HepG2 (cell line): ENCODE measurements around the gene OBSL1. TPM values are rescaled to one million over a fixed set of nuclear protein-coding genes. Genes with fewer than 3 reads are reported as not detected.

ENCODE experiments used
- ASH2L ChIP-seq: fragments of 300-600, 200-600 bp; sonication (generic); IDR thresholded peaks from 2 replicates; pipeline ENCODE4 v1.7.0; 2017; ENCODE audit warnings: low read depth, mild to moderate bottlenecking, moderate library complexity, mixed read lengths, low read length; ENCODE audit not compliant: insufficient read length
- CENPX ChIP-seq: sonication (generic); formaldehyde crosslinking; IDR thresholded peaks from 2 replicates; pipeline ENCODE4 v1.9.0; 2021; ENCODE audit warnings: mild to moderate bottlenecking, missing genetic modification reagents, moderate library complexity
- DNMT1 ChIP-seq: sonication (generic); formaldehyde crosslinking; IDR thresholded peaks from 2 replicates; pipeline ENCODE4 v1.5.1; 2020; ENCODE audit warnings: mild to moderate bottlenecking, missing genetic modification reagents
- FOXA1 ChIP-seq, 2 experiments: fragments of 450-650 bp in 1 of 2; sonication (generic) in 1 of 2; formaldehyde crosslinking in 1 of 2; IDR thresholded peaks; 2 replicates each; pipeline versions ENCODE4 v1.4.0 to v1.6.1; 2016 to 2020; ENCODE audit warnings: missing genetic modification reagents in 1 of 2
- HNRNPH1 ChIP-seq: fragments of 200-400 bp; formaldehyde crosslinking; optimal IDR thresholded peaks from 2 replicates; pipeline ENCODE3; 2017; ENCODE audit warnings: mild to moderate bottlenecking, low read depth, low read length
- IRF2 ChIP-seq: IDR thresholded peaks from 2 replicates; pipeline ENCODE4 v1.6.1; 2018; ENCODE audit warnings: missing genetic modification reagents, missing compliant biosample characterization
- MIER3 ChIP-seq: IDR thresholded peaks from 2 replicates; pipeline ENCODE4 v1.6.1; 2016; ENCODE audit warnings: missing compliant biosample characterization, borderline replicate concordance
- RBAK ChIP-seq: sonication (generic); formaldehyde crosslinking; IDR thresholded peaks from 2 replicates; pipeline ENCODE4 v1.5.1; 2020; ENCODE audit warnings: mild to moderate bottlenecking, missing genetic modification reagents
- SIX1 ChIP-seq: sonication (generic); formaldehyde crosslinking; IDR thresholded peaks from 2 replicates; pipeline ENCODE4 v1.4.0; 2020; ENCODE audit warnings: missing genetic modification reagents, borderline replicate concordance
- SOX5 ChIP-seq: IDR thresholded peaks from 2 replicates; pipeline ENCODE4 v1.6.1; 2016; ENCODE audit warnings: borderline replicate concordance
- SP140L ChIP-seq: sonication (generic); formaldehyde crosslinking; IDR thresholded peaks from 2 replicates; pipeline ENCODE4 v1.4.0; 2020; ENCODE audit warnings: missing genetic modification reagents, borderline replicate concordance
- TSC22D2 ChIP-seq: sonication (generic); formaldehyde crosslinking; IDR thresholded peaks from 2 replicates; pipeline ENCODE4 v1.5.1; 2020; ENCODE audit warnings: missing genetic modification reagents, mild to moderate bottlenecking, borderline replicate concordance
- ZNF230 ChIP-seq: sonication (generic); formaldehyde crosslinking; IDR thresholded peaks from 2 replicates; pipeline ENCODE4 v1.4.0; 2020; ENCODE audit warnings: mild to moderate bottlenecking, missing genetic modification reagents
- ZNF256 ChIP-seq: sonication (generic); formaldehyde crosslinking; conservative IDR thresholded peaks from 2 replicates; pipeline ENCODE4 v1.4.0; 2020; ENCODE audit warnings: missing genetic modification reagents
- ZNF329 ChIP-seq: sonication (generic); formaldehyde crosslinking; IDR thresholded peaks from 2 replicates; pipeline ENCODE4 v1.9.0; 2021; ENCODE audit warnings: low read depth, mild to moderate bottlenecking, missing genetic modification reagents
- ZNF484 ChIP-seq: sonication (generic); formaldehyde crosslinking; IDR thresholded peaks from 2 replicates; pipeline ENCODE4 v1.5.1; 2020; ENCODE audit warnings: mild to moderate bottlenecking, low read depth, missing genetic modification reagents, borderline replicate concordance
- ZNF569 ChIP-seq: sonication (generic); formaldehyde crosslinking; IDR thresholded peaks from 2 replicates; pipeline ENCODE4 v1.5.0; 2020; ENCODE audit warnings: mild to moderate bottlenecking, missing genetic modification reagents, moderate library complexity, borderline replicate concordance
- polyA plus RNA-seq, 8 experiments: library from polyadenylated mRNA; depleted of rRNA in 3 of 8; stranded (reverse) in 7 of 8; unstranded in 1 of 8; fragments of >200 nt; fragmentation: Illumina TruSeq in 4 of 8; extraction: Trizol in 4 of 8; gene quantifications; 2 replicates each; pipeline versions ENCODE4 v1.2.1 to v1.2.3, GENCODE V29; 2011 to 2016; ENCODE audit warnings: low read depth in 4 of 8, missing spikeins in 1 of 8, mixed read lengths in 1 of 8; ENCODE audit not compliant: insufficient read depth in 1 of 8
- total RNA-seq, 5 experiments: library from RNA; depleted of rRNA; stranded (reverse); fragments of >200 nt; fragmentation: Illumina TruSeq; extraction: Trizol; gene quantifications; 2 replicates each; pipeline ENCODE4 v1.2.3, GENCODE V29; 2016; ENCODE audit warnings: low read depth in 1 of 5
- TF ChIP-seq, protein P1 (sequence below): sonication (generic); formaldehyde crosslinking; IDR thresholded peaks from 2 replicates; pipeline ENCODE4 v1.4.0; 2020; ENCODE audit warnings: missing genetic modification reagents
- TF ChIP-seq, protein P2 (sequence below): IDR thresholded peaks from 2 replicates; pipeline ENCODE4 v1.6.1; 2016
- TF ChIP-seq, protein P3 (sequence below): sonication (generic); formaldehyde crosslinking; IDR thresholded peaks from 2 replicates; pipeline ENCODE4 v1.8.1; 2023; ENCODE audit warnings: missing genetic modification reagents, inconsistent platforms, borderline replicate concordance
- TF ChIP-seq, protein P4 (sequence below), 2 experiments: sonication (generic) in 1 of 2; formaldehyde crosslinking in 1 of 2; IDR thresholded peaks; 2 replicates each; pipeline versions ENCODE4 v1.5.1 to v1.6.1; 2011 to 2020; ENCODE audit warnings: borderline replicate concordance in 1 of 2, low read depth in 1 of 2, low read length in 1 of 2, mild to moderate bottlenecking in 1 of 2, missing genetic modification reagents in 1 of 2, moderate library complexity in 1 of 2

OBSL1 gene
- total and polyA plus RNA-seq, 2 of the 13 experiments (the other 11 are each of a cell fraction or from before 2014, with no cell fraction given) = 86.7 to 218 TPM

DNA sequence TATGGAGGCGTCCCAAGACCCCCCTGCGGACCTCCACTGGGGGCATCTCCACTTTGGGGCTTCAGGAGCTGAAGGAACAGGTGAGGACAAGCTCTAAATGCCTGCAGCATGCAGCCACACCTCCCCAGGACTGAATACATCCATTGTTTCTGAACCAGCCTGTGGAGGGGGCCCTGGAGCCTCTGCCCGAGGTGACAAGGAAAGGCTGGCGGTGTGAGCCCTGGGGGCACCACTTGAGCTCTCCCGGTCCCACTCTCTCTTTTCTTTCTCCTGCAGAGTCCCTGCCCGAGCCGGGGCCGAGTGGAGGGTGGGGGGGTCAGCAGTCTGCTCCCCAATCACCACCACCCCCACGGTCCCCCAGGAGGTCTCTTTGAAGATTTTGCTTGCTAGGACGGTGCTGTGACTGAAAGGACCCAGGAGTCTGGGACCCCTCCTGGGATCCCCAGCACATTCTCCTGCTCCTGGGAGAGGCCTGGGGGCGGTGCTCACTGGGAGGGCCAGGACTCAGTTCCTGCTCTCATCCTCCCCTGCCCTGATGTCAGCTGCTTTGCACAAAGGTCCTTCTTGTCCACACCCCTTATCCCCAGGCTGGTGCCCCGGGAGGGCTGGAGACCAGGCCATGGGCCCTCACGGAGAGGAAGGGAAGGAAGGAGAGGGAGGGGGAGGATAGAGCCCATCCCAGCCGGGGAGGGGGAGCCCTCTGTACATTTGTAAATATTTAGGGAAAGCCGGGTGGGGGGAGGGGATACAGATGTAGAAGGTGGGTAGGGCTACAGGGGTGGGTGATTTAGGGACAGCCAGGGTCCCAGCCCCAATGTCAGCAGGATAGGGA is 33.5 kb downstream of the OBSL1 start (continued):
- TF ChIP-seq, protein P1, sequence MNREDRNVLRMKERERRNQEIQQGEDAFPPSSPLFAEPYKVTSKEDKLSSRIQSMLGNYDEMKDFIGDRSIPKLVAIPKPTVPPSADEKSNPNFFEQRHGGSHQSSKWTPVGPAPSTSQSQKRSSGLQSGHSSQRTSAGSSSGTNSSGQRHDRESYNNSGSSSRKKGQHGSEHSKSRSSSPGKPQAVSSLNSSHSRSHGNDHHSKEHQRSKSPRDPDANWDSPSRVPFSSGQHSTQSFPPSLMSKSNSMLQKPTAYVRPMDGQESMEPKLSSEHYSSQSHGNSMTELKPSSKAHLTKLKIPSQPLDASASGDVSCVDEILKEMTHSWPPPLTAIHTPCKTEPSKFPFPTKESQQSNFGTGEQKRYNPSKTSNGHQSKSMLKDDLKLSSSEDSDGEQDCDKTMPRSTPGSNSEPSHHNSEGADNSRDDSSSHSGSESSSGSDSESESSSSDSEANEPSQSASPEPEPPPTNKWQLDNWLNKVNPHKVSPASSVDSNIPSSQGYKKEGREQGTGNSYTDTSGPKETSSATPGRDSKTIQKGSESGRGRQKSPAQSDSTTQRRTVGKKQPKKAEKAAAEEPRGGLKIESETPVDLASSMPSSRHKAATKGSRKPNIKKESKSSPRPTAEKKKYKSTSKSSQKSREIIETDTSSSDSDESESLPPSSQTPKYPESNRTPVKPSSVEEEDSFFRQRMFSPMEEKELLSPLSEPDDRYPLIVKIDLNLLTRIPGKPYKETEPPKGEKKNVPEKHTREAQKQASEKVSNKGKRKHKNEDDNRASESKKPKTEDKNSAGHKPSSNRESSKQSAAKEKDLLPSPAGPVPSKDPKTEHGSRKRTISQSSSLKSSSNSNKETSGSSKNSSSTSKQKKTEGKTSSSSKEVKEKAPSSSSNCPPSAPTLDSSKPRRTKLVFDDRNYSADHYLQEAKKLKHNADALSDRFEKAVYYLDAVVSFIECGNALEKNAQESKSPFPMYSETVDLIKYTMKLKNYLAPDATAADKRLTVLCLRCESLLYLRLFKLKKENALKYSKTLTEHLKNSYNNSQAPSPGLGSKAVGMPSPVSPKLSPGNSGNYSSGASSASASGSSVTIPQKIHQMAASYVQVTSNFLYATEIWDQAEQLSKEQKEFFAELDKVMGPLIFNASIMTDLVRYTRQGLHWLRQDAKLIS (CRISPR knock-in tag) = no peak
- TF ChIP-seq SP140L (CRISPR knock-in tag) (no peak), SOX5 (CRISPR knock-in tag) (peak; percentile 20; the same call in 1 of the 2 replicates), FOXA1 (IDR thresholded peaks at IDR 0.05) (no peak), FOXA1 (CRISPR knock-in tag; IDR thresholded peaks at IDR 0.05) (no peak), IRF2 (CRISPR knock-in tag) (0 out of 2 replicates have a peak, but pooled peaks have one; percentile 16), SIX1 (CRISPR knock-in tag) (no peak), ZNF569 (no peak), DNMT1 (CRISPR knock-in tag) (no peak), TSC22D2 (peak; percentile 30; the same call in 1 of the 2 replicates), RBAK (CRISPR knock-in tag) (no peak), ZNF329 (CRISPR knock-in tag) (no peak), MIER3 (CRISPR knock-in tag) (no peak), ZNF484 (CRISPR knock-in tag) (no peak), ZNF230 (no peak), CENPX (CRISPR knock-in tag) (no peak), ASH2L (peak; percentile 29), HNRNPH1 (no peak), ZNF256 (CRISPR knock-in tag) (no peak)
- TF ChIP-seq, protein P2, sequence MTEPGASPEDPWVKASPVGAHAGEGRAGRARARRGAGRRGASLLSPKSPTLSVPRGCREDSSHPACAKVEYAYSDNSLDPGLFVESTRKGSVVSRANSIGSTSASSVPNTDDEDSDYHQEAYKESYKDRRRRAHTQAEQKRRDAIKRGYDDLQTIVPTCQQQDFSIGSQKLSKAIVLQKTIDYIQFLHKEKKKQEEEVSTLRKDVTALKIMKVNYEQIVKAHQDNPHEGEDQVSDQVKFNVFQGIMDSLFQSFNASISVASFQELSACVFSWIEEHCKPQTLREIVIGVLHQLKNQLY (CRISPR knock-in tag) = no peak
- TF ChIP-seq, protein P3, sequence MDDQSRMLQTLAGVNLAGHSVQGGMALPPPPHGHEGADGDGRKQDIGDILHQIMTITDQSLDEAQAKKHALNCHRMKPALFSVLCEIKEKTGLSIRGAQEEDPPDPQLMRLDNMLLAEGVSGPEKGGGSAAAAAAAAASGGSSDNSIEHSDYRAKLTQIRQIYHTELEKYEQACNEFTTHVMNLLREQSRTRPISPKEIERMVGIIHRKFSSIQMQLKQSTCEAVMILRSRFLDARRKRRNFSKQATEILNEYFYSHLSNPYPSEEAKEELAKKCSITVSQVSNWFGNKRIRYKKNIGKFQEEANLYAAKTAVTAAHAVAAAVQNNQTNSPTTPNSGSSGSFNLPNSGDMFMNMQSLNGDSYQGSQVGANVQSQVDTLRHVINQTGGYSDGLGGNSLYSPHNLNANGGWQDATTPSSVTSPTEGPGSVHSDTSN (CRISPR knock-in tag) = no peak
- TF ChIP-seq, protein P4, sequence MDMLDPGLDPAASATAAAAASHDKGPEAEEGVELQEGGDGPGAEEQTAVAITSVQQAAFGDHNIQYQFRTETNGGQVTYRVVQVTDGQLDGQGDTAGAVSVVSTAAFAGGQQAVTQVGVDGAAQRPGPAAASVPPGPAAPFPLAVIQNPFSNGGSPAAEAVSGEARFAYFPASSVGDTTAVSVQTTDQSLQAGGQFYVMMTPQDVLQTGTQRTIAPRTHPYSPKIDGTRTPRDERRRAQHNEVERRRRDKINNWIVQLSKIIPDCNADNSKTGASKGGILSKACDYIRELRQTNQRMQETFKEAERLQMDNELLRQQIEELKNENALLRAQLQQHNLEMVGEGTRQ (IDR thresholded peaks at IDR 0.05; ENCODE audit: low read depth, low read length) = no peak
- TF ChIP-seq, protein P4 (CRISPR knock-in tag; IDR thresholded peaks at IDR 0.05; ENCODE audit: borderline replicate concordance) = no peak
